HCT116 (cell line): Measurements from ENCODE around the gene PNPO.

Experiments used
- EZH2 ChIP-seq: fragments of 200-600 bp; sonication (generic); IDR thresholded peaks from 2 replicates; pipeline ENCODE4 v1.6.1; 2017; ENCODE audit warnings: antibody characterized with exemption, mixed run types
- RAD21 ChIP-seq: IDR thresholded peaks from 2 replicates; pipeline ENCODE4 v1.6.1; 2012; ENCODE audit warnings: low read depth, mild to moderate bottlenecking
- TF ChIP-seq, protein P1 (sequence below), 3 experiments: fragments of 200-600 bp in 1 of 3; sonication (generic) in 1 of 3; IDR thresholded peaks in 2 of 3; conservative IDR thresholded peaks in 1 of 3; 2 replicates each; pipeline ENCODE4 v1.5.1; 2012 to 2017; ENCODE audit warnings: low read depth in 2 of 3, low read length in 2 of 3, antibody characterized with exemption in 1 of 3, borderline replicate concordance in 1 of 3, control low read depth in 1 of 3, mild to moderate bottlenecking in 1 of 3, mixed read lengths in 1 of 3, mixed run types in 1 of 3, moderate library complexity in 1 of 3; ENCODE audit not compliant: insufficient read depth in 1 of 3
- TF ChIP-seq, protein P2 (sequence below): IDR thresholded peaks from 2 replicates; pipeline ENCODE4 v1.6.1; 2012; ENCODE audit warnings: low read depth

DNA sequence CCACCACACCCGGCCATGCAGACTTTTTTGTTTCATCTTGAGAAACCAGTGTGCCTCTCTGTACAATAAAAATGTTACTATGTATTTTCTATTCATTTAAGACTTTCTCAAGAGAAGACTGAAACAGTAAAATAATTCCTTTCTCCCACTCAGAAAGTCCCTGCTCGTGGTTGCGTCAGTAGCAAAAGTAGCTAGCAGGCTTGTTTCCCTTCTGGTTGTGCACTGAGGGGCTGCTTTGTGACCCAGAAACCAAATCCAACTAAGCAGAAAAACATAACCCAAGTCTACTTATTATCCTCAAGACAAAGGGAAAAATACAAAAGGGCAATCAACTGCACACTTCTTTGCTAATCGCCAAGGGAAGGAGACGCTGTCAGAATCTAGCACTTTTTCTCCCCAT, 3.4 kb upstream of the PNPO start:
- TF ChIP-seq EZH2 (no peak), RAD21 (no peak)
- TF ChIP-seq, protein P1, sequence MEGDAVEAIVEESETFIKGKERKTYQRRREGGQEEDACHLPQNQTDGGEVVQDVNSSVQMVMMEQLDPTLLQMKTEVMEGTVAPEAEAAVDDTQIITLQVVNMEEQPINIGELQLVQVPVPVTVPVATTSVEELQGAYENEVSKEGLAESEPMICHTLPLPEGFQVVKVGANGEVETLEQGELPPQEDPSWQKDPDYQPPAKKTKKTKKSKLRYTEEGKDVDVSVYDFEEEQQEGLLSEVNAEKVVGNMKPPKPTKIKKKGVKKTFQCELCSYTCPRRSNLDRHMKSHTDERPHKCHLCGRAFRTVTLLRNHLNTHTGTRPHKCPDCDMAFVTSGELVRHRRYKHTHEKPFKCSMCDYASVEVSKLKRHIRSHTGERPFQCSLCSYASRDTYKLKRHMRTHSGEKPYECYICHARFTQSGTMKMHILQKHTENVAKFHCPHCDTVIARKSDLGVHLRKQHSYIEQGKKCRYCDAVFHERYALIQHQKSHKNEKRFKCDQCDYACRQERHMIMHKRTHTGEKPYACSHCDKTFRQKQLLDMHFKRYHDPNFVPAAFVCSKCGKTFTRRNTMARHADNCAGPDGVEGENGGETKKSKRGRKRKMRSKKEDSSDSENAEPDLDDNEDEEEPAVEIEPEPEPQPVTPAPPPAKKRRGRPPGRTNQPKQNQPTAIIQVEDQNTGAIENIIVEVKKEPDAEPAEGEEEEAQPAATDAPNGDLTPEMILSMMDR (IDR thresholded peaks at IDR 0.05 in 2 of 3, conservative IDR thresholded peaks at IDR 0.05 in 1 of 3; ENCODE audit: borderline replicate concordance in 1 of 3, insufficient read depth in 1 of 3, low read depth in 2 of 3, low read length in 2 of 3) = no peak
- TF ChIP-seq, protein P2, sequence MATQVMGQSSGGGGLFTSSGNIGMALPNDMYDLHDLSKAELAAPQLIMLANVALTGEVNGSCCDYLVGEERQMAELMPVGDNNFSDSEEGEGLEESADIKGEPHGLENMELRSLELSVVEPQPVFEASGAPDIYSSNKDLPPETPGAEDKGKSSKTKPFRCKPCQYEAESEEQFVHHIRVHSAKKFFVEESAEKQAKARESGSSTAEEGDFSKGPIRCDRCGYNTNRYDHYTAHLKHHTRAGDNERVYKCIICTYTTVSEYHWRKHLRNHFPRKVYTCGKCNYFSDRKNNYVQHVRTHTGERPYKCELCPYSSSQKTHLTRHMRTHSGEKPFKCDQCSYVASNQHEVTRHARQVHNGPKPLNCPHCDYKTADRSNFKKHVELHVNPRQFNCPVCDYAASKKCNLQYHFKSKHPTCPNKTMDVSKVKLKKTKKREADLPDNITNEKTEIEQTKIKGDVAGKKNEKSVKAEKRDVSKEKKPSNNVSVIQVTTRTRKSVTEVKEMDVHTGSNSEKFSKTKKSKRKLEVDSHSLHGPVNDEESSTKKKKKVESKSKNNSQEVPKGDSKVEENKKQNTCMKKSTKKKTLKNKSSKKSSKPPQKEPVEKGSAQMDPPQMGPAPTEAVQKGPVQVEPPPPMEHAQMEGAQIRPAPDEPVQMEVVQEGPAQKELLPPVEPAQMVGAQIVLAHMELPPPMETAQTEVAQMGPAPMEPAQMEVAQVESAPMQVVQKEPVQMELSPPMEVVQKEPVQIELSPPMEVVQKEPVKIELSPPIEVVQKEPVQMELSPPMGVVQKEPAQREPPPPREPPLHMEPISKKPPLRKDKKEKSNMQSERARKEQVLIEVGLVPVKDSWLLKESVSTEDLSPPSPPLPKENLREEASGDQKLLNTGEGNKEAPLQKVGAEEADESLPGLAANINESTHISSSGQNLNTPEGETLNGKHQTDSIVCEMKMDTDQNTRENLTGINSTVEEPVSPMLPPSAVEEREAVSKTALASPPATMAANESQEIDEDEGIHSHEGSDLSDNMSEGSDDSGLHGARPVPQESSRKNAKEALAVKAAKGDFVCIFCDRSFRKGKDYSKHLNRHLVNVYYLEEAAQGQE = no peak
